Measurements from ENCODE around the gene SPATA6.

DNA sequence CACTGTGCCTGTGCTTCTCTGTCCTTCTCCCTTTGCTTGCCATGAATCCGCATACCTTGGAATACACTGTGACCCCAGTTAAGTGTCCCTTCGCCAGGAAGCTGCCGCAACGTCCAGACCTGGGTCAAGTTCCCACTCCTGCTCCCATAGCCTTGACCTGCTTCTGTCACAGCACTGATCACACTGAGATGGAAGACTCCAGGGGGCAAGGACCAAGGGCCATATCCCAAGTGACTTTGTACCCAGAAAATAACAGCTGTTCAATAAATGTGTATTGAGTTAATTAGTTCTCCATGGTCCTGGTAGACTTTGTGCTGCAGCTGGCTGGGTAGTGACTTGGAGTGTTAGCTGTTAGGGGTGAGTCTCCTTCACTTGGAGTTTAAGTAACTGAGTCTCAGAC is 223.6 kb downstream of the SPATA6 start:
- TF ChIP-seq EZH2 (IDR thresholded peaks at IDR 0.05; ENCODE audit: borderline replicate concordance, low read depth, low read length, poor library complexity, severe bottlenecking) (no peak), CTCF (conservative IDR thresholded peaks at IDR 0.05; ENCODE audit: low read depth, low read length) (no peak)
